Liver (tissue), 3 donors: Measurements from ENCODE around the gene AP4S1.

Source experiments
- GABPA ChIP-seq, 2 donors: IDR thresholded peaks in 1 of 2; conservative IDR thresholded peaks in 1 of 2; 2 replicates each; pipeline ENCODE4 v1.6.1; 2016; ENCODE audit warnings: antibody characterized with exemption in 2 of 2, mild to moderate bottlenecking in 1 of 2, moderate library complexity in 1 of 2
- HNF4G ChIP-seq: IDR thresholded peaks from 2 replicates; pipeline ENCODE4 v1.6.1; 2016; ENCODE audit warnings: antibody characterized with exemption
- JUND ChIP-seq, 2 donors: IDR thresholded peaks; 2 replicates each; pipeline ENCODE4 v1.6.1; 2016; ENCODE audit warnings: antibody characterized with exemption in 2 of 2
- RAD21 ChIP-seq, 2 donors: IDR thresholded peaks; 2 replicates each; pipeline ENCODE4 v1.6.1; 2016; ENCODE audit warnings: antibody characterized with exemption in 2 of 2, mild to moderate bottlenecking in 2 of 2
- SP1 ChIP-seq: IDR thresholded peaks from 2 replicates; pipeline ENCODE4 v1.6.1; 2018; ENCODE audit warnings: antibody characterized with exemption, mild to moderate bottlenecking
- TAF1 ChIP-seq: conservative IDR thresholded peaks from 2 replicates; pipeline ENCODE4 v1.6.1; 2016; ENCODE audit warnings: antibody characterized with exemption, mild to moderate bottlenecking
- TF ChIP-seq, protein P1 (sequence below): fragments of 150-350 bp; IDR thresholded peaks from 2 replicates; pipeline ENCODE4 v1.5.1; 2017; ENCODE audit warnings: improper control_type of control experiment, low read depth, low read length; ENCODE audit not compliant: missing input control
- TF ChIP-seq, protein P2 (sequence below): IDR thresholded peaks from 2 replicates; pipeline ENCODE4 v1.6.1; 2016; ENCODE audit warnings: antibody characterized with exemption, mild to moderate bottlenecking
- TF ChIP-seq, protein P3 (sequence below): IDR thresholded peaks from 2 replicates; pipeline ENCODE4 v1.6.1; 2016; ENCODE audit warnings: antibody characterized with exemption
- TF ChIP-seq, protein P4 (sequence below): IDR thresholded peaks from 2 replicates; pipeline ENCODE4 v1.6.1; 2016; ENCODE audit warnings: antibody characterized with exemption
- donor health status: healthy.
- donor health status: healthy.

DNA sequence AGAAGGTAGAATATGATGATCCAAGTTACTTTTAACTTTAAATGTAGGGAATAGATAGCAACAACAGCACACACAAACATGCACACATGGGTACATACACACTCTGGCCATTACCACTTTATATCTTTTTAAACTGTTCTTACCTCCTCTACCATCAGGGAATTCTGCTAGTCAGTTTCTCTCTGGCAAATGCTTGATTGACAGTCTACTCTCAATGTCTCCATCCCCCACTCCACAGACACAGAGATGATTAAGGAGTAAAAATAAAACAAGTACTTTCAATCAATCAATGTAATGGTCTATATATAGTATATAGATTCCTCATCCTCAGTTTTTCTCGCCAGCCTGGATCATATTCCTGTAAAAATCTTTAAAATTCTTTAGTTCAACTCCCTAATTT, 16.9 kb downstream of the AP4S1 start:
- TF ChIP-seq, protein P1, sequence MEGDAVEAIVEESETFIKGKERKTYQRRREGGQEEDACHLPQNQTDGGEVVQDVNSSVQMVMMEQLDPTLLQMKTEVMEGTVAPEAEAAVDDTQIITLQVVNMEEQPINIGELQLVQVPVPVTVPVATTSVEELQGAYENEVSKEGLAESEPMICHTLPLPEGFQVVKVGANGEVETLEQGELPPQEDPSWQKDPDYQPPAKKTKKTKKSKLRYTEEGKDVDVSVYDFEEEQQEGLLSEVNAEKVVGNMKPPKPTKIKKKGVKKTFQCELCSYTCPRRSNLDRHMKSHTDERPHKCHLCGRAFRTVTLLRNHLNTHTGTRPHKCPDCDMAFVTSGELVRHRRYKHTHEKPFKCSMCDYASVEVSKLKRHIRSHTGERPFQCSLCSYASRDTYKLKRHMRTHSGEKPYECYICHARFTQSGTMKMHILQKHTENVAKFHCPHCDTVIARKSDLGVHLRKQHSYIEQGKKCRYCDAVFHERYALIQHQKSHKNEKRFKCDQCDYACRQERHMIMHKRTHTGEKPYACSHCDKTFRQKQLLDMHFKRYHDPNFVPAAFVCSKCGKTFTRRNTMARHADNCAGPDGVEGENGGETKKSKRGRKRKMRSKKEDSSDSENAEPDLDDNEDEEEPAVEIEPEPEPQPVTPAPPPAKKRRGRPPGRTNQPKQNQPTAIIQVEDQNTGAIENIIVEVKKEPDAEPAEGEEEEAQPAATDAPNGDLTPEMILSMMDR = no peak
- TF ChIP-seq, protein P2, sequence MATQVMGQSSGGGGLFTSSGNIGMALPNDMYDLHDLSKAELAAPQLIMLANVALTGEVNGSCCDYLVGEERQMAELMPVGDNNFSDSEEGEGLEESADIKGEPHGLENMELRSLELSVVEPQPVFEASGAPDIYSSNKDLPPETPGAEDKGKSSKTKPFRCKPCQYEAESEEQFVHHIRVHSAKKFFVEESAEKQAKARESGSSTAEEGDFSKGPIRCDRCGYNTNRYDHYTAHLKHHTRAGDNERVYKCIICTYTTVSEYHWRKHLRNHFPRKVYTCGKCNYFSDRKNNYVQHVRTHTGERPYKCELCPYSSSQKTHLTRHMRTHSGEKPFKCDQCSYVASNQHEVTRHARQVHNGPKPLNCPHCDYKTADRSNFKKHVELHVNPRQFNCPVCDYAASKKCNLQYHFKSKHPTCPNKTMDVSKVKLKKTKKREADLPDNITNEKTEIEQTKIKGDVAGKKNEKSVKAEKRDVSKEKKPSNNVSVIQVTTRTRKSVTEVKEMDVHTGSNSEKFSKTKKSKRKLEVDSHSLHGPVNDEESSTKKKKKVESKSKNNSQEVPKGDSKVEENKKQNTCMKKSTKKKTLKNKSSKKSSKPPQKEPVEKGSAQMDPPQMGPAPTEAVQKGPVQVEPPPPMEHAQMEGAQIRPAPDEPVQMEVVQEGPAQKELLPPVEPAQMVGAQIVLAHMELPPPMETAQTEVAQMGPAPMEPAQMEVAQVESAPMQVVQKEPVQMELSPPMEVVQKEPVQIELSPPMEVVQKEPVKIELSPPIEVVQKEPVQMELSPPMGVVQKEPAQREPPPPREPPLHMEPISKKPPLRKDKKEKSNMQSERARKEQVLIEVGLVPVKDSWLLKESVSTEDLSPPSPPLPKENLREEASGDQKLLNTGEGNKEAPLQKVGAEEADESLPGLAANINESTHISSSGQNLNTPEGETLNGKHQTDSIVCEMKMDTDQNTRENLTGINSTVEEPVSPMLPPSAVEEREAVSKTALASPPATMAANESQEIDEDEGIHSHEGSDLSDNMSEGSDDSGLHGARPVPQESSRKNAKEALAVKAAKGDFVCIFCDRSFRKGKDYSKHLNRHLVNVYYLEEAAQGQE = no peak
- TF ChIP-seq, protein P3, sequence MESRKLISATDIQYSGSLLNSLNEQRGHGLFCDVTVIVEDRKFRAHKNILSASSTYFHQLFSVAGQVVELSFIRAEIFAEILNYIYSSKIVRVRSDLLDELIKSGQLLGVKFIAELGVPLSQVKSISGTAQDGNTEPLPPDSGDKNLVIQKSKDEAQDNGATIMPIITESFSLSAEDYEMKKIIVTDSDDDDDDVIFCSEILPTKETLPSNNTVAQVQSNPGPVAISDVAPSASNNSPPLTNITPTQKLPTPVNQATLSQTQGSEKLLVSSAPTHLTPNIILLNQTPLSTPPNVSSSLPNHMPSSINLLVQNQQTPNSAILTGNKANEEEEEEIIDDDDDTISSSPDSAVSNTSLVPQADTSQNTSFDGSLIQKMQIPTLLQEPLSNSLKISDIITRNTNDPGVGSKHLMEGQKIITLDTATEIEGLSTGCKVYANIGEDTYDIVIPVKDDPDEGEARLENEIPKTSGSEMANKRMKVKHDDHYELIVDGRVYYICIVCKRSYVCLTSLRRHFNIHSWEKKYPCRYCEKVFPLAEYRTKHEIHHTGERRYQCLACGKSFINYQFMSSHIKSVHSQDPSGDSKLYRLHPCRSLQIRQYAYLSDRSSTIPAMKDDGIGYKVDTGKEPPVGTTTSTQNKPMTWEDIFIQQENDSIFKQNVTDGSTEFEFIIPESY = no peak
- TF ChIP-seq, protein P4, sequence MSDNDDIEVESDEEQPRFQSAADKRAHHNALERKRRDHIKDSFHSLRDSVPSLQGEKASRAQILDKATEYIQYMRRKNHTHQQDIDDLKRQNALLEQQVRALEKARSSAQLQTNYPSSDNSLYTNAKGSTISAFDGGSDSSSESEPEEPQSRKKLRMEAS = no peak
- TF ChIP-seq SP1 (no peak), JUND (IDR thresholded peaks at IDR 0.05) (no peak), TAF1 (no peak), RAD21 (IDR thresholded peaks at IDR 0.05) (no peak), GABPA (IDR thresholded peaks at IDR 0.05 in 1 of 2, conservative IDR thresholded peaks at IDR 0.05 in 1 of 2) (no peak), HNF4G (no peak)
